Superior temporal gyrus (tissue), 1 donor: ENCODE results near the gene EBP.

Source experiments
- DNase-seq: peaks from one replicate; pipeline ENCODE4 v3.0.0-alpha.2; 2016; ENCODE audit errors: extremely low spot score

Gene EBP

GRCh38 chrX:48521353-48522243 is at the start of gene EBP:
Gene EBP, plus strand, starts transcription at chrX:48521808. Its CDS starts 1,964 bp downstream, at chrX:48523772.
- peak; percentile 84 for DNase-seq

DNA sequence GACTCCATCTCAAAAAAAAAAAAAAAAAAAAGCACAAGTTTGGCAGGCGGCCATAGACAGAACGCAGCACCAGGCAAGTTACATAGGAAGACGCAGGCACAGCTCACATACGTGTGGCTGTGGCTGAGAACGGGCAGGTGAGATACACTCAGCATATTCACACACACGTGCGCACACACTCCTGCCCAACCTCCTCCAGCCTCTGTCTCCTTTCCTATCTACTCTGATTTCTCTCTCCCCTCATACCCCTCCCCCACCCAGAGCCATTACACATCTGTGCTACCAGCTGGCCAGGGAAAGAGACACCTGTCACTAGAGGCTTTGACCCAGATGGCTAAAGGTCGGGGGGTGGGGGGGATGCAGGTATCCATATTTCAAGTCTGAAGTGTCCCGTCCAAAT is 49.4 kb upstream of the EBP start:
- no peak for DNase-seq

DNA sequence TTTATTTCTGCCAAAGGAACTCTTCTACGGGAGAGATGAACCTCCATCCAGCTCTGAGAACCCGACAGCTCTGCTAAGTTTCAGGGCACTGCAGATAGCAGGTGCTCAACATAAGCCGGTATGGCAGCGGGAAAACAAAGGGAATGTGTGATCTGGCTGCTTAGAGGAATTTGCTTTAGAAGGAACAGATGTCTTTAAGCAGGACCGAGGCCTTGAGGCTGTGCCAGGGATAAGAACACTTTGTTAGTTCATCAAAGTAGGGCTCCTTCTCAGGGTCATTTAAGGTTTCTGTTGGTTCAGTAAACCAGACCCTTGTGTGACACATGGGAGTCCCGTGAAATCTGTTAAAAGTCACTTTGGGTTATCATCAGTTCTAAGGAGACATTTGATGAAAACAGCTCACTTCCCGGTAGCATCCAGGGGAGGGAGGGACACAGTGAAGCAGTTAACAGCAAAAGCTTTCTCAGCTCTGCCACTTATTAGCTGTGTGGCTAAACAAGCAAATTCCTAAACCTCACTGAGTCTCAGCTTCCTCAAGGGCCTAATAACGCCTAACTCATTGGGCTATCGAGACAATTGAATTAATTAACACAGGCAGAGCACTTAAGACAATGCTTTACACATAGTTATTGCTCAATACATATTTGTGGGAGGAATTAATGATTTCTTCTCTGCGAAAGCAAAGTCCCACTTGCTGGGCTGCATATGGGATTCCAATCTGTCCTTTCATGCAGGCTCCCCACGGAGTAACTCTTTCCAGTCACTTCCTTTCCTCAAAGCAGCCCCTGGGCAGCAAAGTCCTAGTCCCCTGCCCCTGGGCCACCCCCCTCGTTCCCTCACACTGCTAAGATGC is 48.5 kb upstream of the EBP start:
- no peak for DNase-seq

DNA sequence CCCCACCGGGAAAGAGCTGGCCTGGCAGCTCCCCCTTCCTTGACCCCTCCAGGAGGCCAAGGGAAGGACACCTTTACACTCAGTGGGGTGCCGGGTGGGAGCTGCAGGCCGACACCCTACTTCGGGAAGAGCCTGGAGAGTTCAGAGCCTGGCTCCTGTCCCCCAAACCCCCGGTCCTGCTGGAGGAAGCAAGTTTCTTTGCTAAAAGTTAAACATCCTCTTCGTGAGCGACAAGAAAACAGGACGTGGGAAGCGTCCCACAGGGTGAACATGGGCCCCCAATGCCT is 48.0 kb upstream of the EBP start:
- DNase-seq: no peak

- peak; percentile 9 for DNase-seq
These were observed 47.5 kb upstream of the EBP start for GRCh38 chrX:48474127-48474526.

GRCh38 chrX:48474581-48474980 is 47.0 kb upstream of the EBP start:
- no peak for DNase-seq

GRCh38 chrX:48475296-48475695 is 46.3 kb upstream of the EBP start:
- DNase-seq: no peak

DNA sequence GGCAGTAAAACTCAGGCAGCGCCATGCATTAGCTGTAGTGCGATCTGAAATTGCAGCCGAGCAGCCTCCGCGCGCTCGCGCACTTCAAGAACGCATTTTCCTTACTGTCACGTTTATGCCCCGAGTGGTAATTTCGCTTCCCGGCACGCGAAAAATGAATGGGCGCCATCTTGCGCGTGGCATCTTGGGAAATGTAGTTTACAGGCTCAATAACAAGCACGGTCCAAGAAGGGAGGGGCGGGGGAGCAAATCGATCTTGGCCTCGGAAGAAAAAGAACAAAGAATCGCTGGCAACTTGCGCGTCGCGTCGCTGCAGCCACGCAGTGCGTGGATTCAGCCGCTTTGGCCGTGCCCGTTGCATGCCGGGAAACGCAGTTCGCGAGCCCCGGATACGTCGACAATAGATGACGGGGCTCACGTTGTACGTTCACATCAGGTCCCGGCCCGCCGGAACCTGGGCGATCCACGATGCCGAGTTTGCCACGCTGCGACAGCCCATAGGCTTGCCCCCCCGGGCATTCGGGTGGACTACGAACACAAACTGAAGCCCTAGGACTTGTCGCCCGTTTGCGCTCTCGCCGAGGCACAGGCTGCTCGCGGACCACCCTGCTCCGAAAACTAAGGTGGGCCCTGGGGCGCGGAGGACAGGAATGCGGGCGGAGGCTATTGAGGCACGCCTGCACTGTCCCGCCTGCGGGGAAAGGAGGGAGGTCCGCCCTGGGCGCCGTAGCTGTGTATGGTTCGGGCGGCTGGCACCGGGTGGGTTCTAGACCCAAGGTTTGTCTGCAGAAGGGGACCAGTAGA is 45.6 kb upstream of the EBP start, which contains the start of gene FTSJ1:
Gene FTSJ1, plus strand, starts transcription at position 426 of the 804 bp plus-strand sequence. CDS start 1,849 bp downstream, outside the sequence.
- peak; percentile 90 for DNase-seq

- DNase-seq: no peak
These were observed 44.7 kb upstream of the EBP start for GRCh38 chrX:48476919-48477318.

- no peak for DNase-seq
These were observed 43.5 kb upstream of the EBP start for GRCh38 chrX:48477960-48478755.

DNA sequence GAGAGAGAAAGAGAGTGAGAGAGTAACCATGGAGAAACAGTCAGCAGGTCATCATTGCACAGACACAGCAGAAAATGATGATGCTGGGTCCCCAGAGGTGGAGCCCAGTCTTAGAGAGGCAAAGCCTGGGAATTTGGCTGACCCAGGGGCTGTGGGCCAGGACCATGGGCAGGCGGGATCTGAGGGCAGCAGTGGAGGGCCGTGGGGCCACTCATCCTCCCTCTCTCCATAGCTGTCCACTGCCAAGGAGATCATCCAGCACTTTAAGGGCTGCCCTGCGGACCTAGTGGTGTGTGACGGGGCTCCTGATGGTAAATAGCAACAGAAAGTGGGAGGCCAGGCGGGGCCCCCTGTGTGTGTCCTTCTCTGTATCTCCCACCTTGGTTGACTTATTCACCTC is 42.8 kb upstream of the EBP start:
- no peak for DNase-seq

GRCh38 chrX:48480142-48480541 is 41.5 kb upstream of the EBP start:
- DNase-seq: no peak

- DNase-seq: no peak
These were observed 41.0 kb upstream of the EBP start for GRCh38 chrX:48480583-48480982.

DNA sequence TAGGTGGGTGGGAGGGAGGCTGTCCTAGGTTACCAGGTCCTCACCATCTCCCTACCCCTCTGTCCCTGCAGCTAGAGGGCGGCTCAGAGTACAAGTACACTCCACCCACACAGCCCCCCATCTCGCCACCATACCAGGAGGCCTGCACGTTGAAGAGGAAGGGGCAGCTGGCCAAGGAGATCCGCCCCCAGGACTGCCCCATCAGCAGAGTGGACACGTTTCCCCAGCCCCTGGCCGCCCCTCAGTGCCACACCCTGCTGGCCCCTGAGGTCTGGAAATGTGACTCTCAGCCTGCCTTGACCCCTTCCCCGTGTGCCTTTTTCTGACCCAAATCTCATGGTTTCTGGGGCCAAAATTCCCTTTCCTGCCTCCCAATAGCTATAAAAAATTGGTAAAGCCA is 39.1 kb upstream of the EBP start:
- DNase-seq: no peak

GRCh38 chrX:48487362-48487798 is 34.2 kb upstream of the EBP start:
- no peak for DNase-seq

GRCh38 chrX:48488034-48488433 is 33.6 kb upstream of the EBP start:
- no peak for DNase-seq

- no peak for DNase-seq
These were observed 32.3 kb upstream of the EBP start for GRCh38 chrX:48489296-48489695.

DNA sequence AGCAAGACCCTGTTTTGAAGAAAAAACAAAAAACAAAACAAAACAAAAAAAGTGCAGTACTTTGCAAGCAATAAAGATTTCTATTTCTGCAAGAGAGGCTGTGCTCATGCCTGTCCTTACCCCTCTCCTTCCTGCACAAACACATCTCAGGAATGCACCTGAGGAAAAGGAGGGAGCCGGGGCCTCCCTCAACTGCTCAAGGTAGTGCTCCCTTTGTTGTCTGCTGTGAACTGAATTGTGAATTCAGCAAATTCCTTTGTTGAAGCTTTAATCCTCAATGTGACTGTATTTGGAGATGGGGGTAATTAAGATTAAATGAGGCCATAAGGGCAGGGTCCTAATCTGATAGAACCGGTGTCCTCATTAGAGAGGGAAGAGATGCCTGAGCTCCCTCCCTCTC is 31.7 kb upstream of the EBP start:
- DNase-seq: no peak

- no peak for DNase-seq
These were observed 30.9 kb upstream of the EBP start for GRCh38 chrX:48490661-48491060.

DNA sequence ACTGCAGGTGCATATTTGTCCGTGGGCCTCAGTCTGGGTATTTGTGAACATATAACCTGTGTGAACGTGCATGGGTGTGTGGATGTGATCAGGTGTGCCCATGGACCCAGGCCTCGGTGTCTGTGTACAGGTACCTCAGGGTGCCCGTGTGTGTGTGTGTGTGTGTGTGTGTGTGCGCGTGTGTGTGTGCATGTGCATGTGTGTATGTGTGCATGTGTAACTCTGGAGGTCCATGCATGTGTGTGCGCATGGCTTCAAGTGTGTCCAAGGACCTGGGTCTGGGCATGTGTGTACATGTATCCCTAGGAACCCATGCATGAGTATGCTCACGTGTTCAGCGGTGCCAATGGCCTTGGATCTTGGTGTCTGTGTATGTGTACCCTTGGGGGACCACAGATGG is 29.8 kb upstream of the EBP start:
- DNase-seq: no peak

- DNase-seq: no peak
These were observed 29.2 kb upstream of the EBP start for GRCh38 chrX:48492293-48492910.
